Jurkat, Clone E6-1 (cell line): ENCODE results near the gene SLC12A7.
"Not testable (repeated sequence)": the region's sequence is repeated elsewhere in the genome, so short reads cannot be mapped to it uniquely, and the experiment has no call there.

ENCODE experiments used
- DNase-seq: peaks from one replicate; pipeline ENCODE4 v3.0.0-alpha.2; 2011; ENCODE audit warnings: low read depth, low spot score
- H3K4me3 ChIP-seq: 2 replicates; pipeline ENCODE4 v1.5.1; 2011; ENCODE audit warnings: mild to moderate bottlenecking, low read length, control low read depth, moderate library complexity

The SLC12A7 gene

DNA sequence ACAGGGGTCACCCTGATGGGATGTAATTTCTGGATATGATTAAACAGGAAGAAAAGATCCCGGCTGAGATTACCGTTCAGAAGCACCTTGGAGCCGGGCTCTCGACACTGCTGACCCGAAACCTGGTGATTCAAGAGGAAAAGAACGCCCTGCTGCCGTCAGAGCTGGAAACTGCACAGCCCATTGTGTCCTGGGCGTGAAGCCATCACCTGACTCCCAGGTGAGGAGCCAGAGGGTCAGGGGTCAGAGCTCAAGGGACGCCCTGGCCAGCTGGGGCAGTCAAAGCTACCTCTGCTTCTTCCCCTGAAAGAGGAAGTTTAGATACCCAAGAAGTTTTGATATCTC lies 17.8 kb upstream of the SLC12A7 start:
- no peak for DNase-seq
- H3K4me3 ChIP-seq, result no peak overlapping the region

GRCh38 chr5:1128977-1129710 lies 17.3 kb upstream of the SLC12A7 start:
- H3K4me3 ChIP-seq, result no peak overlapping the region

GRCh38 chr5:1127959-1128785 lies 16.3 kb upstream of the SLC12A7 start:
- no peak for DNase-seq
- no peak overlapping the region for H3K4me3 ChIP-seq

More at GRCh38 chr5:1128977-1129710, 17.3 kb upstream of the SLC12A7 start:
- no peak for DNase-seq

DNA sequence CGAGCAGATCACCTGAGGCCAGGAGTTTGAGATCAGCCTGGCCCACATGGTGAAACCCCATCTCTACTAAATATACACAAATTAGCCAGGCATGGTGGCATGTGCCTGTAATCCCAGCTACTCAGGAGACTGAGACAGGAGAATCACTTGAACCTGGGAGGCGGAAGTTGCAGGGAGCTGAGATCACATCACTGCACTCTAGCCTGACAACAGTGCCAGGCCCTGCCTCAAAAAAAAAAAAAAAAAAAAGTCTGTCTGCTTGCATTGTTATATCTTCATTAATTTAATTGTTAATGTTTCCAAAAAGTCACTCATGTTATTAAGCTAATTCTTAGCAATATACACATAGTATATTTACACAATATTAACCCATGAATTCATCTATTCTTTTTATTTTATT lies 13.8 kb upstream of the SLC12A7 start:
- DNase-seq, H3K4me3 ChIP-seq: not testable (repeated sequence)

- no peak for DNase-seq
- no peak overlapping the region for H3K4me3 ChIP-seq
These were observed 13.1 kb upstream of the SLC12A7 start for GRCh38 chr5:1125030-1125357.

DNA sequence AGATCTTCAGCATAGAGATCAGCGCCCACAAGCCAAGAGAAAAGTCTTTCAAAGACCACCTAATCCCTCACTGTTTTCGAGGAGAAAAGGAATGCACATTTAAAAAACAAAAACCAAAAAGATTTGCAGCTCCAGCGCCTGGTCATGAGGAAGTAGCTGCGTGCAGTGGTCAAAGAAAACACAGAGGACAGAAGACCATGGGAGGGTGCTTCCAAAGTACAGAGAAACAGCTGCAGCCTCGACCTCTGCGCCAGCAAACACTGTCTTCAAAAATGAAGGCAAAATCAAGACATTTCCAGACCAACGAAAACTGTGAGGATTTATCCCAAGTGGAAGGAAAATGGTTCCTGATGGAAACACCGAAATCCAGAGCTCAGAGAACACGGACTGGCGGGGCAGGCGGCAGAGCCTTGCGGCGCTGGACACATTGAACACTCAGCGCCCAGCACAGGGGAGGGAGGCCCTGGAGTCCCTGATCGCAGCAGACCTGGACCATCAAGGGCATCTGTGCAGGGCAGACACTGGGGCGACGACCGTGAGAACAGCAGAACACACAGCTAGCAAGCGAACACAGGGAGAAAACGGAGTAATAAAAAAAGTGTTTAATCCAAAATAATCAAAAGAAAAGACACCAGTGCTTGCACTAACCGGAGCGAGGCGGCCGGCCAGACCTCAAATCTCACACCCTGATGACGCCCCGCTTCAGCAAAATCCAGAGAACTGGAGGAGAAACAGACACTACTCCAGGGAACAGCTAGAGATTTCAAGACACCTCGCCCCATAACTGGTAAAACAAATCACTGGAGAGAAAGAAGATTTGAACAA lies 12.6 kb upstream of the SLC12A7 start:
- no peak for DNase-seq
- no peak overlapping the region for H3K4me3 ChIP-seq

- H3K4me3 ChIP-seq, result no peak overlapping the region
- DNase-seq, result no peak
These were observed 11.7 kb upstream of the SLC12A7 start for GRCh38 chr5:1123418-1124147.

- no peak overlapping the region for H3K4me3 ChIP-seq
- no peak for DNase-seq
These were observed 10.8 kb upstream of the SLC12A7 start for GRCh38 chr5:1122511-1123294.

DNA sequence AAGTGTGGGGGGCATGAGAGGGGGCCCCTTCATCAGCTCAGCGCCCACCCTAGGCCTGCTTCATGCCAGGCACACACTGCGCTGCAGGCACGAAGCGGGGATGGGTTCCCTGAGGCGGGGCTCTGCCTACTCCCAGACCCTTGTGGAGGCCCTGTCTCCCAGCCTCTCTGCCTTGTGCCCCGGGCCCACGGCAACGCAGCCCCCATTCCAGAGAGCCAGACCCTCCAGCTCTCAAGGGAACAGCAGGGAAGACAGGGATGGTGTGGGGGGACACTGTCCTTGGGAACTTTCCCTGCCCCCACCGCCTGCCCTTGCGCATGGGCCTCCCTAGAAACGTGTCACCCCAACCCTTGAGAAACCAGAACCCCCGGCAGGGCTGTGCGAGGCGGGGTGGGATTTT lies 10.0 kb upstream of the SLC12A7 start:
- DNase-seq, result no peak
- no peak overlapping the region for H3K4me3 ChIP-seq

- no peak for DNase-seq
- no peak overlapping the region for H3K4me3 ChIP-seq
These were observed 9.2 kb upstream of the SLC12A7 start for GRCh38 chr5:1121044-1121443.

GRCh38 chr5:1120236-1120999 lies 8.6 kb upstream of the SLC12A7 start:
- H3K4me3 ChIP-seq, result no peak overlapping the region
- DNase-seq, result no peak

DNA sequence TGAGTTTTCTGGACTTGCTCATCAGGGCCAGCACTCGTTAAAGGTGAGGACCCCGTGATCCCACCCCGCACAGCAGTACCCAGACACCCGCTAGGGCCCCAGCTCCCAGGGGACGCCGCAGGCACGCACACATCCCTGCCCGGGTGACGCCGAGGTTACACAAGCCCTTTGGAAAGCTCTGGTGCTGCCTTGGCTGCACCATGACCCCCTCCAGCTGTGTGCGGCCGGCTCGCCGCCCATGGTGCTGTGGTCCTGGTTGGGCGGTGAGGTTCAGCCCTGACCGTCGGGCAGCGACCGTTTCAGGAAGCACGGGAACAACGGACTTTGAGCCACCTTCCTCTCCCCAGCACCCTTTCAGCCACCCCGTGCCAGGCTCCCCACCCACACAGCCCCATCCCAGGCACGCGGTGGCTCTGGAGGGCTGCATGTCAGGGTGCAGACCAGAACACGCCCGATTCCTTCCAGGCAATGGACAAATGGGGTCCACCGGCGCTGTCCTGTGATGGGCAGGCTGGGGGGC lies 7.5 kb upstream of the SLC12A7 start:
- no peak overlapping the region for H3K4me3 ChIP-seq
- no peak for DNase-seq

GRCh38 chr5:1118738-1119137 lies 6.9 kb upstream of the SLC12A7 start:
- H3K4me3 ChIP-seq, result no peak overlapping the region
- DNase-seq, result no peak

- DNase-seq, result no peak
- no peak overlapping the region for H3K4me3 ChIP-seq
These were observed 6.4 kb upstream of the SLC12A7 start for GRCh38 chr5:1118231-1118698.

DNA sequence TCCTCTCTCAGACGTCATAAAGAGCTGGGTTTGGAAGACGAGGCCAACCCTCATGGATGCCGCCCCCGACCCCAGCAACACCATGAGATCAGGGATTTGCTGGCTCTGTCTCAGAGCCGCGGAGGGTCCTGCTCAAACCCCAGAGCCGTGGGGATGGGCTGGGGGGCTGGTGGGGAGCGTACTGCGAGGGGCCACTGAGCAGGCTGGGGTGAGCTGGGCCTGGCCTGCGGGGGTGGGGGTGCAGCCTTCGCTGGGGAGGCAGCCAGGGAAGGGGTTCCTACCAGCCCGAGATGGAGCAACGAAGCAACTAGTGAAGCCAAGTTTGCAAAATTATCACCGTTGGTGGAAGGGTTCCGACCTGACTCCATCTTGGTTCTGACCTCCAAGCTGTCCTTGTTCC lies 5.1 kb upstream of the SLC12A7 start:
- no peak overlapping the region for H3K4me3 ChIP-seq
- no peak for DNase-seq

DNA sequence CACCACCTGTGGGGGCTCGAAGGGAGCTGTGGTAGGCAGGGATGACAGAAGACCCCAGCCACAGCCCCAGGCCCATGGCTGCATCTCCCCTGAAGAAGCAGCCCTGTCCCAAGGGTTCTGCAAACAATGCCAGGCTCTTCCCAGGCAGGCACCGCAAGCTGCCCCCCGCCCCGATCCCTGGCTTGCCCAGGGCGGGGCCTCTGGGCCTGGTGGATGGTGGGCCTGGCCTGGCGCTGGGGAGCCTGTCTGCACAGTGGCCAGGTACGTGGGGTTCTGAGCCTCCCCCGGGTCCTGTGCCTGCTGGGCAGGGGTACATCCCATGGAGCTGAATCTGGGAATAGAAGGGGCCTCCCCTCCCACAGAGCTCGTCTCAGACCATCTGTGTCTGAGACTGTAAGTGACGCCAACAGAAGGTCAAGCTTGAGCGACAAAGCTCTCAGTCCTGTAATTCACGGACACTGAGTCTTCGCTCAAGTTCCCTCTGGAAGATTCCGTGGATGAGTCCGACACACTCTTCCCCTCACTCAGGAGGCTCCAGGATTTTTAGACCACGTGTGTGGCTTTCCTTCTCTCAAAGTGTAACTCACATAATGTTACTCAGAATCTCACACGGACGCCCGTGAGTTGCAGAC lies 4.4 kb upstream of the SLC12A7 start:
- no peak for DNase-seq
- no peak overlapping the region for H3K4me3 ChIP-seq

- no peak overlapping the region for H3K4me3 ChIP-seq
These were observed 3.4 kb upstream of the SLC12A7 start for GRCh38 chr5:1115123-1115815.

More at GRCh38 chr5:1115123-1115815, 3.4 kb upstream of the SLC12A7 start:
- no peak for DNase-seq
